Muscle layer of colon (tissue), 2 donors: ENCODE data around the gene ATG4D.
A peak's percentile ranks its signal among the peaks of the same experiment; 100 is the strongest.

Source experiments
- H3K27ac ChIP-seq: one replicate; pipeline ENCODE4 v1.7.0; 2013; ENCODE audit warnings: low read depth, mild to moderate bottlenecking, low read length, moderate library complexity
- H3K27me3 ChIP-seq, 2 donors: one replicate each; pipeline ENCODE4 v1.7.0; 2013; ENCODE audit warnings: low read length in 2 of 2, mild to moderate bottlenecking in 2 of 2; ENCODE audit not compliant: insufficient read depth in 2 of 2, control insufficient read depth in 1 of 2
- H3K36me3 ChIP-seq: one replicate; pipeline ENCODE4 v1.7.0; 2013; ENCODE audit warnings: mild to moderate bottlenecking, low read length; ENCODE audit not compliant: insufficient read depth
- H3K4me1 ChIP-seq: one replicate; pipeline ENCODE4 v1.7.0; 2013; ENCODE audit warnings: mild to moderate bottlenecking, low read length; ENCODE audit not compliant: insufficient read depth
- H3K4me3 ChIP-seq, 2 donors: one replicate each; pipeline ENCODE4 v1.7.0; 2013; ENCODE audit warnings: low read length in 2 of 2, low read depth in 1 of 2, mild to moderate bottlenecking in 1 of 2, moderate library complexity in 1 of 2
- H3K9ac ChIP-seq: one replicate; pipeline ENCODE4 v1.7.0; 2013; ENCODE audit warnings: low read length
- H3K9me3 ChIP-seq: one replicate; pipeline ENCODE4 v1.7.0; 2013; ENCODE audit warnings: mild to moderate bottlenecking, low read length
- donor health status: abdominal sarcoma.
- donor health status: Adenocarcinoma of cecum.

Gene ATG4D

GRCh38 chr19:10587022-10587838, 43.5 kb downstream of the ATG4D start, which contains the start of gene AP1M2:
AP1M2 (minus strand) TSS chr19:10587312; CDS start chr19:10587231, 81 bp downstream.
- peaks cover 0 to 12% of the 10 kb centered on the region in 2 donors for H3K27me3 ChIP-seq
- H3K36me3 ChIP-seq, result no peaks in the 10 kb centered on the region
- no peak within 1 kb of the TSS for H3K4me3 ChIP-seq
- no peaks in the 10 kb centered on the region for H3K4me1 ChIP-seq
- H3K27ac ChIP-seq, result no peak within 1 kb of the TSS
- H3K9me3 ChIP-seq, result no peaks in the 10 kb centered on the region
- no peak within 1 kb of the TSS for H3K9ac ChIP-seq

- no peak overlapping the region for H3K9ac ChIP-seq
- no peak overlapping the region for H3K27ac ChIP-seq
- H3K9me3 ChIP-seq, result no peaks in the 10 kb centered on the region
- no peaks in the 10 kb centered on the region for H3K4me1 ChIP-seq
- no peak overlapping the region for H3K4me3 ChIP-seq
- H3K27me3 ChIP-seq, result peaks cover 0 to 12% of the 10 kb centered on the region in 2 donors
- no peaks in the 10 kb centered on the region for H3K36me3 ChIP-seq
Observed at GRCh38 chr19:10587839-10588150, 44.1 kb downstream of the ATG4D start.

- Histone ChIP-seq H3K27ac (no peak overlapping the region), H3K9ac (no peak overlapping the region), H3K36me3 (no peaks in the 10 kb centered on the region), H3K4me1 (no peaks in the 10 kb centered on the region), H3K4me3 (no peak overlapping the region), H3K27me3 (no peaks in the 10 kb centered on the region), H3K9me3 (no peaks in the 10 kb centered on the region)
Observed at GRCh38 chr19:10593148-10593547, 49.4 kb downstream of the ATG4D start.

- Histone ChIP-seq H3K36me3 (no peaks in the 10 kb centered on the region), H3K4me3 (no peak overlapping the region), H3K9me3 (no peaks in the 10 kb centered on the region), H3K27me3 (no peaks in the 10 kb centered on the region), H3K9ac (no peak overlapping the region), H3K27ac (no peak overlapping the region), H3K4me1 (no peaks in the 10 kb centered on the region)
Observed at GRCh38 chr19:10593820-10594637, 50.3 kb downstream of the ATG4D start.

- Histone ChIP-seq H3K4me1 (peaks cover 7% of the 10 kb centered on the region), H3K9me3 (no peaks in the 10 kb centered on the region), H3K36me3 (no peaks in the 10 kb centered on the region), H3K27ac (no peak overlapping the region), H3K4me3 (no peak overlapping the region), H3K9ac (no peak overlapping the region), H3K27me3 (no peaks in the 10 kb centered on the region)
Observed at GRCh38 chr19:10600149-10600548, 56.4 kb downstream of the ATG4D start.

GRCh38 chr19:10601999-10602329, 58.3 kb downstream of the ATG4D start:
- H3K27me3 ChIP-seq, result no peaks in the 10 kb centered on the region
- no peaks in the 10 kb centered on the region for H3K36me3 ChIP-seq
- peak overlapping the region in 1 of 2 donors; percentile 93 for H3K4me3 ChIP-seq
- H3K27ac ChIP-seq, result no peak overlapping the region
- H3K9me3 ChIP-seq, result no peaks in the 10 kb centered on the region
- H3K4me1 ChIP-seq, result peaks cover 7% of the 10 kb centered on the region
- H3K9ac ChIP-seq, result no peak overlapping the region

- Histone ChIP-seq H3K4me3 (peak overlapping the region; percentile 85 to 93), H3K27me3 (no peaks in the 10 kb centered on the region)
Observed at GRCh38 chr19:10602330-10603083, 58.8 kb downstream of the ATG4D start.

More at GRCh38 chr19:10602330-10603083, 58.8 kb downstream of the ATG4D start:
- Histone ChIP-seq H3K9ac (peak overlapping the region; percentile 76), H3K4me1 (peaks cover 7% of the 10 kb centered on the region), H3K36me3 (no peaks in the 10 kb centered on the region), H3K9me3 (no peaks in the 10 kb centered on the region), H3K27ac (peak overlapping the region; percentile 77)
